Stimulated activated CD4-positive, alpha-beta T cell treated with anti-CD3 and anti-CD28 coated beads, Interleukin-15, amount 100 ng/mL, for 1 hour (primary cell): ENCODE data around the gene SUPT3H.

ENCODE experiments used
- DNase-seq, 2 donors: peaks; one replicate each; pipeline ENCODE4 v3.0.0-alpha.2; 2020; ENCODE audit warnings: low read depth in 1 of 2, low spot score in 1 of 2

Gene SUPT3H

DNA sequence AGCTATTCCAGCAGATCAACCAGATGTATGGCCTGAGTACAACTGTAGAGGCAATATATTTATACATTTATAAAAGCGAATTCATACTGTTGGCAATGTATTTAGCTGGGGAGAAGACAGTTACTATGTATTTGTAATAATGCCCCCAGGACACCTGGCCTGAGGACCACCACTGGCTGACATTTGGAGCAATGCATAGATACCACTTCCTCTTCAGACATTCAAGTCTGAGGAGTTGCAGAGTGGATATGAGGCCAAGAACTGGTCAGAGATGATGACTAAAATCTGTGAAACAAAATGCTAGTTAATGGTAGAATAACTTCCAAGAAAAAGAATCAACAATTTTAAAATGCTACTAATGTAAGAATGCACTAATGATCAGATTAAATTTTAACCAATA is 527.9 kb downstream of the SUPT3H start:
- DNase-seq, result no peak

GRCh38 chr6:44843734-44844133 is 534.0 kb downstream of the SUPT3H start:
- DNase-seq, result no peak

- no peak for DNase-seq
These were observed 535.1 kb downstream of the SUPT3H start for GRCh38 chr6:44842616-44843015.

DNA sequence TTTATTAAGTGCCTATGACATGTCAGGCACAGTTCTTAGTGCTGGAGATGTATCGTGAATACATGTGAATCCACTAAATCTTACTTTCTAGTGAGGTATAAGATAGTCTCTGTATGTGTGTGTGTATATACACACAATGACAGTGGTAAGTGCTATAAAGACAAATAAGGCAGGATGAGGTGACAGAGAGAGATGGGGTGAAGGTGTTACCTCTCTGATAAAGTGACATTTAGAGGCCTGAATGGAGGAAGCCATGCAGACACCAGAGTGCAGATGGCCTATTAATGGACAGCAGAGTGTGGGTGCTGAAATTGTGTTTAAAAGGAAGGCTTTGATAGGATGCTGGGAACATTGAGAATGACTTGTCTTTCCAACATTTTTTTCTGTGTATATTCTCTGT is 535.9 kb downstream of the SUPT3H start:
- DNase-seq, result no peak

DNA sequence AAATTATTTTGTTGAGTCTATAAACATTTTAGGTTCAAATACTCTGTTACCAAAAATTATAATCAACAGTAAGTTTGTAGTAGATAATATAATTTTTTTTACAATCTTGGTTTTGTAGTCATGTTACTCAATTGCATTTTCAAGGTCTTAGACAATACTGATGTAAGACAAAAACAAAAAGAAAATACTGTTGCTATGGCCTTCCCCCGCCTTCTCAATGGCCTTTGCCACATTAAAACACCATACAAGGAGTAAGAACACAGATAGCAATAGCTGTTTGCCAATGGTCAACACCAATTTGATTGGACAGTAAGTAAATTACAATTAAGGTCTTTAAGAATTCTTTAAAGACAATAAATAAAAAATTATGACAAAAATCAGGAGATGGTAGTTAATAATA is 540.0 kb downstream of the SUPT3H start:
- DNase-seq, result no peak

- no peak for DNase-seq
These were observed 540.5 kb downstream of the SUPT3H start for GRCh38 chr6:44837255-44837654.

GRCh38 chr6:44833248-44833647 is 544.5 kb downstream of the SUPT3H start:
- no peak for DNase-seq

- no peak for DNase-seq
These were observed 546.6 kb downstream of the SUPT3H start for GRCh38 chr6:44831002-44831610.

- no peak for DNase-seq
These were observed 547.9 kb downstream of the SUPT3H start for GRCh38 chr6:44829836-44830235.

DNA sequence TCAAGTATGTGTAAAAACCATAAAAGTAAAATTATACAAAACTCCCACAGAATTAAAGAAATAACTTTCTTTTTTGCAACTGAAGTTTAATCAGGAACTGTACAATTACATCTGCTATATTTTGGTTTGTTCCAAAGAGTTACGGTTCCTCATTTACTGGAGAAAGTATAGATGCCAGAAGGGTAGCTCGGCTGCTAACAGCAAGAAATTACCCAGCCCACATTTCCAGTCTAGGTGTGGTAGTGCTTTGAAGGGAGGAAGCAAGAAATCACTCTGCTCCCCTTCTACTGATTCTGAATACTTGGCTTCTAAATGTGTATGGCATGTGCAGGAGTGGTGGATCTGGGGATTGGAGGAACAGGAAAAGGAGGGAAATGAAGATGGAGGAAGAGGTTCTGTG is 549.0 kb downstream of the SUPT3H start:
- DNase-seq, result no peak

GRCh38 chr6:44826025-44826676 is 551.6 kb downstream of the SUPT3H start:
- no peak for DNase-seq

DNA sequence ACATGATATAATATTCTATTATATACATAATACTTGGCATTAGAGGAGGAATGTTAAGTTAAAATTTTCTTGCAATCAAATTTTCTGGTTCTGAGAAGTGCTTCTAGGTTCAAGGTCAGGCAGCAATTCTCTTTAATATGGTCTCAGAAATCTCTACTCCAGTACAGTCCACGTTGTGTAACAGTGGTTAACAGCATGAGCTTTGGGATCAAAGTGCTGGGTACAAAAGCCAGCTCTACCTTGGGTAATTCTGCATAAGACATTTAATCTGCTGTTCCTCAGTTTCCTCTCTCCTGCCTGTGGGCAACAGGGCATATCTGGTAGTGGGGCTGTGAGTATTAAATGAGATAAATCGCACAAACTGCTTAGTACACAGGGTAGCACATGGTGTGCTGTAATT is 552.5 kb downstream of the SUPT3H start:
- DNase-seq, result no peak

DNA sequence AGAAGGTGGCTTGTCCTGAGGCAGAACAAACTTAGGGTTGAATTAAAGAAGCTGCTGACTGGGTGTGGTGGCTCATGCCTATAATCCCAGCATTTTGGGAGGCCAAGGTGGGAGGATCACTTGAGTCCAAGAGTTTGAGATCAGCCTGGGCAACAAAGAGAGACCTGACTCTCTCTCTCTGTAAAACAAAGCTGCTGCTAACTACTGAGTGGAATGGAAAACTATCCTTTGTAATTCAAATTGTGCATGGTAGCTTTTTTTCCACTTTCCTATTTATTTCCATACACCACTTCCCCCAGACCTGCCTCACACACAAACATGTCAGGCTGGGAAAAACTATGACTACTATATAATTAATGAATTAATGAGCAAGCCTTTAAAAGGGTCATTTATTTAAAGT is 553.2 kb downstream of the SUPT3H start:
- no peak for DNase-seq

- no peak for DNase-seq
These were observed 557.0 kb downstream of the SUPT3H start for GRCh38 chr6:44820759-44821158.

GRCh38 chr6:44820321-44820720 is 557.4 kb downstream of the SUPT3H start:
- no peak for DNase-seq

DNA sequence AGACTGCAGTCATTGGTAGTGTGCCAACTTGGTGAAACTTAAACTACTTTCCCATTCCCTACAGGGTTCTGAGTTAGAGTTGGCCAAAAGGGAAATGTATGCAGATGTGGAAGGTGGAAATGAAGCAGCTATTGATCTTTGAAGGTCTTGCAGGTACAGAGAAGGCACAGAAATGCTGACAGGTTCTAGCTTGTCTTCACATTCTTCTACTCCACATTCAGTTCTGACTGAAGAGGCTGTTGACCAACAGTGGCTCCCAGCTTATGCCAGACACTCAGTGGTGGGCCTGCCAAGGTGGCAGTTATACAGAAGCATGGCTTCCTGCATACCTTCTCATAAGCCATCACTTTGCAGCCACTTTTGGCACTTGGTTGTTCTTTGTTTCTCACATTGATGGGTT is 566.3 kb downstream of the SUPT3H start:
- no peak for DNase-seq

DNA sequence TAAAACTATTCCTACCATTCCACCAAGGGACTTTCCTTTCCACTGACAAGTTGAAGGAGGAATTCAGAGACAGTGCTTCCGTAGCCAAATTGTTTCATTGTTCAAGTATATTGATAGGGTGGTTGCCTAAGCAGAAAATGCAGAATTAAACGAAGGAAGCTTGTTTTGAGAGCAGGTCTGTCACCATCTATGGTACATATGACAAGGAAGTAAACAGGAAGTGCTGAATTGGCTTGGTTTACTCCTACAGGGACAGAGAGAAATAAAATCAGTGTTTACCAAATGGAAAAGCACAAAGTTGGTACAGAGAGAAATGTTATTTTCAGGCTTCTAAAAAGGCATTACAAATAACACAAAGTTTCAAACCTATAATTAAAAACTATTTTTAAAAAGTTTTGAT is 568.5 kb downstream of the SUPT3H start:
- no peak for DNase-seq

DNA sequence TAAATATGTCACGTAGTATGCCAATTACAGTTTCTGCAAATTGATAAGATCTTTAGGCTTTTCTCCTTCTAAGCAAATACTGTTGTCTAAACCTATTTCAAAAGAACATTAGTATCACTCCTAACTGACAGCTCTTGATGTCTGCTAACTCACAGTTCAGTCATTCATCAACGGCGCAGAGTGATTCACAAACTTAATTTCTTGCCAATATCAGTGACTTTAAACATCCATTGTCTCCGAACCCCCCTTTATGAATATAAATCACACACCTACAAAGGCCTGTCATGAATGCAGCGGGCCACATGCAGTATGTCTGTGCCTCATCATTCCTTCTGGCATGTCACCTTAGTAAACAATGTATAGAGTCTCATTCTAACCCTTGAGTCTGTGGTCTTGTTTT is 569.6 kb downstream of the SUPT3H start:
- no peak for DNase-seq

DNA sequence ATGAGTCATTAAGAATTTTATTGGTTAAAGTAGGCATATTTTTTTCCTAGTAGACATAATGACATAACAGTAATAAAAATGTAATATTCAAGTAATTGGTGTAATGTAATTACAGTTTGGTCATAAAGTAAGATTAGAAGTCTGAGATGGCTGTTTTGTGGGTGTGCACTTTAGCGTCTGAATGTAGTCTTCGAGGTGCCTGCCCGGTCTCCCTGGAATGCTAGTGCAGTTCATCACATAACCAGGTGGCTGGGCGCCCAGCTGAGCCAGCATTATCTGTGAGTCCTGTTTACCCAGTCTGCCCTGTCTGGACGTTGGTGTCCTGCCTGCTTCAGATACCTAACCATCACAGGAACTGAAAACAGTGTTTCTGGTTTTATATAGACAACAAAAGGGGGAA is 571.1 kb downstream of the SUPT3H start:
- DNase-seq, result no peak

DNA sequence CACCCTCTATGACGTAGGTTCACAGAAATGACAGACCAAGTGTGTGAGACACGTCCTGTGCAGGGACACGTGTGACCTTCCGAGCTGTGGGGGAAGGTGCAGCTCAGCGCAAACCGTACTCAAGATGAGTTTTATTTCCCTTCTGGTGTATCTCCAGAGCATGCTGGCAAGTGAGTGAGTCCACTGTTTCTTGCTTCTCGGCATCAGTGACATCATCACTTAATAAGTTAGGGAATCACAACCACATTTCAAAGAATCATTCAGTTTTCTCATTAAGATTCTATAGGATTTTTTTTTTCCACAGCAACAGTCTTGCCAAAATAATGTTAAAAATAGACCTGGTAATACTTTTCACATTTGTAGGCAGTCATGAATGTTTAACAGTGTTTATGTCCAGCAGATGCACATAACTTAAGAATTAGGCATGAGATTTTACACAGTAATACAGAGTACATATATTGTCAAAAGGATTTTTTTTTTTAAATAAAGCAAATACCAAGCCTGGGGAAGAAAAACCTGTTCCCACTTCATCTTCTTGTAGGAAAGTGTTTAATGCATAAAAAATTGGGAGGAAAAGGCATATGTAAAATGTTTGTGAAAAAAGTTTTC is 572.4 kb downstream of the SUPT3H start:
- no peak for DNase-seq

GRCh38 chr6:44804546-44805159 is 573.1 kb downstream of the SUPT3H start:
- no peak for DNase-seq

DNA sequence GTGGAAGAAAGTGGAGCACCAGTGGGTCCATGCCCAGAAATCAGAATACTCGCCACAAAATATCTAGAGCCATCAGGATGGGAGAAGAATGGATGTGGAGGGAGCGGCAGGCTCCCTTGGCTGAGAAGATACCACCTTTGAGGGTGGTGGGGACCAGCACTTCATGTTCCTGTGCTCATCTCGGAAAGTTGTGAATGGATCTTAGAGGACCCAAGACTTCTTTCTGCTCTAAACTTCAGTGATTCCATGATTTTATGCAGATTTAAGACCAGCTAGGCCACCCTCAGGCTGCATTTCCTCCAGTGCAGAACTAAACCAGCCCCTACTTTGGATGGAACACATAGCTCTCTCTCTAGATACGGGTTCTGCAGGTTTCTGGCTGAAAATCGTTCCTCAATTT is 573.7 kb downstream of the SUPT3H start:
- DNase-seq, result no peak
